ENCODE data around the gene GPR143.

GRCh38 chrX:9789555-9789954 lies 23.9 kb upstream of the GPR143 start:
- TF ChIP-seq POLR2A (IDR thresholded peaks at IDR 0.05): no peak
- TF ChIP-seq CTCF (IDR thresholded peaks at IDR 0.05): no peak
